ENCODE data around the gene GPR183.

- TF ChIP-seq CTCF (IDR thresholded peaks at IDR 0.05) (no peak), POLR2A (IDR thresholded peaks at IDR 0.05; ENCODE audit: low read depth) (no peak), POLR2AphosphoS5 (IDR thresholded peaks at IDR 0.05) (no peak), EP300 (IDR thresholded peaks at IDR 0.05) (no peak)
Measured at GRCh38 chr13:99270518-99270917, 36.7 kb downstream of the GPR183 start.
